GM12878 (cell line): ENCODE measurements around the gene SPDYC.

Experiments used
- CTCF ChIP-seq, 3 experiments: IDR thresholded peaks in 2 of 3; conservative IDR thresholded peaks in 1 of 3; 2 replicates each; pipeline ENCODE4 v1.5.1; 2011; ENCODE audit warnings: low read depth in 3 of 3, low read length in 3 of 3, mild to moderate bottlenecking in 3 of 3, control low read depth in 2 of 3, moderate library complexity in 2 of 3, inconsistent platforms in 1 of 3, mixed read lengths in 1 of 3; ENCODE audit not compliant: control insufficient read depth in 2 of 3, insufficient read depth in 1 of 3; ENCODE audit errors: extremely low read depth in 1 of 3
- MEF2B ChIP-seq: fragments of 450-650 bp; IDR thresholded peaks from 2 replicates; pipeline ENCODE4 v1.6.1; 2018; ENCODE audit warnings: mild to moderate bottlenecking, moderate library complexity; ENCODE audit not compliant: partially characterized antibody, poor library complexity, severe bottlenecking
- MYC ChIP-seq: IDR thresholded peaks from 2 replicates; pipeline ENCODE4 v1.6.1; 2011; ENCODE audit warnings: mild to moderate bottlenecking, low read length, moderate library complexity, inconsistent platforms; ENCODE audit not compliant: insufficient read depth, insufficient replicate concordance, insufficient read length, severe bottlenecking
- NRF1 ChIP-seq: conservative IDR thresholded peaks from 2 replicates; pipeline ENCODE4 v1.6.1; 2011; ENCODE audit warnings: mild to moderate bottlenecking, low read depth, low read length, improper control_type of control experiment
- PBX3 ChIP-seq: IDR thresholded peaks from 2 replicates; pipeline ENCODE4 v1.6.1; 2011; ENCODE audit warnings: mild to moderate bottlenecking, low read depth, low read length, moderate library complexity; ENCODE audit not compliant: insufficient replicate concordance
- RFX5 ChIP-seq: IDR thresholded peaks from 2 replicates; pipeline ENCODE4 v1.6.1; 2011; ENCODE audit warnings: low read depth, low read length, improper control_type of control experiment
- SMC3 ChIP-seq: IDR thresholded peaks from 2 replicates; pipeline ENCODE4 v1.6.1; 2011; ENCODE audit warnings: low read length, improper control_type of control experiment, borderline replicate concordance
- TF ChIP-seq, protein P1 (sequence below): fragments of 450-650 bp; IDR thresholded peaks from 2 replicates; pipeline ENCODE4 v1.6.1; 2016; ENCODE audit warnings: mild to moderate bottlenecking

- TF ChIP-seq, protein P1, sequence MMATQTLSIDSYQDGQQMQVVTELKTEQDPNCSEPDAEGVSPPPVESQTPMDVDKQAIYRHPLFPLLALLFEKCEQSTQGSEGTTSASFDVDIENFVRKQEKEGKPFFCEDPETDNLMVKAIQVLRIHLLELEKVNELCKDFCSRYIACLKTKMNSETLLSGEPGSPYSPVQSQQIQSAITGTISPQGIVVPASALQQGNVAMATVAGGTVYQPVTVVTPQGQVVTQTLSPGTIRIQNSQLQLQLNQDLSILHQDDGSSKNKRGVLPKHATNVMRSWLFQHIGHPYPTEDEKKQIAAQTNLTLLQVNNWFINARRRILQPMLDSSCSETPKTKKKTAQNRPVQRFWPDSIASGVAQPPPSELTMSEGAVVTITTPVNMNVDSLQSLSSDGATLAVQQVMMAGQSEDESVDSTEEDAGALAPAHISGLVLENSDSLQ = no peak
- TF ChIP-seq SMC3 (no peak), CTCF (IDR thresholded peaks at IDR 0.05 in 2 of 3, conservative IDR thresholded peaks at IDR 0.05 in 1 of 3; ENCODE audit: control insufficient read depth in 2 of 3, extremely low read depth in 1 of 3, insufficient read depth in 1 of 3, low read depth in 3 of 3, low read length in 3 of 3) (no peak), RFX5 (no peak), MEF2B (no peak), NRF1 (no peak), PBX3 (no peak), MYC (no peak)
Measured at GRCh38 chr11:65187146-65187675, 17.2 kb downstream of the SPDYC start.
